ENCODE data around the gene SLC25A20.
"Not testable (repeated sequence)": the region's sequence is repeated elsewhere in the genome, so short reads cannot be mapped to it uniquely, and the experiment has no call there.

The SLC25A20 gene

DNA sequence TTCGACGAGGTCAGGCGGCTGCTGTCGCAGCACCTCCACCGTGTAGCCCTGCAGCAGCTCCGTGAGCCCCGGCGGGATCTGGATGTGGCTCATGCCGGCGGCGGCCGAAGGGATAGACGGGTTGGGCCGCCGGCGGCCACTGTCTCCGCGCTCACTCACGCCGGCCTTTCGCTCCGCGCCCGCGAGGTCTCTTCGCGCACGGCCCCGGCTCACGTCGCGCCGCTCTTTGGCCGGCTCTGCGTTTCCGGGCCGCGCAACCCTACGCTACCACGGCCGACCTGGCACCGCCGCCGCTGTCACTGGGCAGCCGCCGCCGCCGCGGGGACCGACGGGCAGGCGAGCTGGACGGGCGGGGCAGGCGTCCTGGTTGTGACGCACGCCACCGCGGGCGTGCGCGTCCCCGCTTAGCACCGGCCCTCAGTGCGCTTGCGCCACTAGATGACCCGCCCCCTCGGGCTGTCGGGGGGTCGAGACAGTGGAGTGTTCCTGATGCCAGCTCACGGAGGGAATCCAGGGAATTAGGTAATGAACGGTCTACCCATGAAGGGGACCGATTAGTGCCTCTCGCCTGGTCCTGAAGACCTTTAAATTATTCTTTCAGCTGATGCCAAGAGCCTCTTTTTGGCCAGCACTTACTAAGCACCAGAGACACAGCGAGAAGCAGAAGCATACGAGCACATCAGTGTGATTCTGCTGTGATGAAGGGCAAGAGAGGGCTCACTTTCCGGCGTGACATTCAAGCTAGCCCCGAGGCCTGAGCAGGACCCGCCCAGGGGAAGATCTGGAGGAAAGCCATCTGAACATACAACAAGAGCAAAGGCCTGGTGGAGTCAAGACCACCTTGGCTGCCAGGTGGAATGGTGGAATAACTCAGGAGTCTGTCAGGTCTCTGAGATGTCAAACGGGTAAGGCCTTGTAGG is 50.9 kb downstream of the SLC25A20 start, which contains the start of gene PRKAR2A:
Gene PRKAR2A (minus strand): TSS at position 371 of the 920 bp plus-strand sequence. CDS start 278 bp downstream, at position 93.
- CTCF ChIA-PET = interaction anchor here (1.3 to 1.6 kb wide), 2 partner anchors 12 to 108 kb away, joined by 3 read pairs; no protein-coding TSS in a partner anchor
- peak; percentile 82 for DNase-seq
- peaks cover 26% of the 10 kb centered on the region for H3K4me1 Mint-ChIP-seq
- H3K36me3 Mint-ChIP-seq = peaks cover 11% of the 10 kb centered on the region
- H3K4me3 Mint-ChIP-seq = peak within 1 kb of the TSS; percentile 82
- peak within 1 kb of the TSS; percentile 87 for H3K27ac Mint-ChIP-seq
- no peaks in the 10 kb centered on the region for H3K9me3 Mint-ChIP-seq
- H3K27me3 Mint-ChIP-seq = no peaks in the 10 kb centered on the region

DNA sequence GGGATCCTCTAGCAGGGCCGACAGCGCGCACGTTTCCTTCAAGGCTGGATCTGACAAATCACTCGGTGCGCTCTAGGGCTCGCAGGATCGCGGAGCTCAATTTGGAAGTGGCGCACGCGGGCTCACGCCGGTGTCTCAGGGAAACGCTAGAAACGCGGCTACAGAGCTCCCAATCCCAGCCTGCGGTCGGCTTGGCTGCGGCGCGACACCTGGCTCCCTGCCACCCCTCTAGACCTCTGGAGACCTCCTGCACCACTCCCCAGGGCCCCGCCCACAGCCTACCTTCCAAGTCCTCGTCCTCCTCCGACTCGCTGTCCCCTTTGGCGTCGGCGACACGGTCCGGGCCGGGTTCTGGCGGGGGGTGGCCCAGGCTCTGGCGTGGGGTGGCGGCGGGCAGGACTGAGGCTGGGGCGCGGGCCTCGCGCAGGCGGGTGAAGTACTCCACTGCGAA is 51.6 kb downstream of the SLC25A20 start:
- DNase-seq = peak; percentile 67
- H3K9me3 Mint-ChIP-seq = no peaks in the 10 kb centered on the region
- H3K4me3 Mint-ChIP-seq = peak overlapping the region; percentile 82
- peak overlapping the region; percentile 83 for H3K27ac Mint-ChIP-seq
- CTCF ChIA-PET = interaction anchor here (1.3 to 1.6 kb wide), 2 partner anchors 12 to 107 kb away, joined by 3 read pairs; no protein-coding TSS in a partner anchor
- H3K27me3 Mint-ChIP-seq = no peaks in the 10 kb centered on the region
- peaks cover 11% of the 10 kb centered on the region for H3K36me3 Mint-ChIP-seq
- H3K4me1 Mint-ChIP-seq = peaks cover 26% of the 10 kb centered on the region

DNA sequence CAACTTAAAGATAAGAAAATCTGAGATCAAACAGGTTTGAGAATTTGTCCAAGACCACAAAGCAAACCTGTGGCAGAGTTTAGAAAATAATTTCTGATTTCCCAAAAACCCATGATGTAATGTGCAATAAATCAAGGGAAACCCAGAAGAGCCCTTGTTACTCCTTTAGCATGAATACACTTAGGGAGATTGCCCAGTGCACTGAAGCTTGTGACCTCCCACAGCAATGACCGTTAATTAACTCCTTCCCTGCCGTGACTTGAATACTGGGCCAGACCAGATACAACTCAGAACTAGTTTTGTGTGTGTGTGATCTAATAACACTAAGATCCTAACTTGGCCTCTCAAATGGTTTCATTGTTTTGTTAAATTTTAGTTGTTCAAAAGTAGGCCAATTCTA is 53.5 kb downstream of the SLC25A20 start:
- H3K9me3 Mint-ChIP-seq = no peaks in the 10 kb centered on the region
- no peak for DNase-seq
- H3K4me1 Mint-ChIP-seq = peaks cover 26% of the 10 kb centered on the region
- CTCF ChIA-PET = no interaction called here
- no peak overlapping the region for H3K27ac Mint-ChIP-seq
- peaks cover 11% of the 10 kb centered on the region for H3K36me3 Mint-ChIP-seq
- no peaks in the 10 kb centered on the region for H3K27me3 Mint-ChIP-seq
- H3K4me3 Mint-ChIP-seq = peak overlapping the region; percentile 1

DNA sequence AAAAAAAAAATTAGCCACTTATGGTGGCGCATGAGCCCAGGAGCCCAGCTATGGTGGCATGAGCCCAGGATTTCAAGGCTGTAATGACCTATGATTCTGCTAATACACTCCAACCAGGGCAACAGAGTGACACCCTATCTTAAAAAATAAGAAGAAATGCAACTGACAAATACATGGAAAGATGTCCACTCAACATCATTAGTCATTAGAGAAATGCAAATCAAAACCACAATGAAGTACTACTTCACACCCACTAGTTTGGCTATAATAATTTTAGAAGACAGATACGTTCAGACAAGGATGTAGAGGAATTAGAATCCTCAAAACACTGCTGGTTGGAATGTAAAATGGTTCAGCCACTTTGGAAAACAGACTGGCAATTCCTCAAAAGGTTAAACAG is 61.5 kb downstream of the SLC25A20 start:
- H3K9me3 Mint-ChIP-seq = no peaks in the 10 kb centered on the region
- no peak overlapping the region for H3K27ac Mint-ChIP-seq
- H3K27me3 Mint-ChIP-seq = no peaks in the 10 kb centered on the region
- H3K36me3 Mint-ChIP-seq = peaks cover 12% of the 10 kb centered on the region
- H3K4me1 Mint-ChIP-seq = no peaks in the 10 kb centered on the region
- H3K4me3 Mint-ChIP-seq = no peak overlapping the region
- no peak for DNase-seq
- CTCF ChIA-PET = no interaction called here

DNA sequence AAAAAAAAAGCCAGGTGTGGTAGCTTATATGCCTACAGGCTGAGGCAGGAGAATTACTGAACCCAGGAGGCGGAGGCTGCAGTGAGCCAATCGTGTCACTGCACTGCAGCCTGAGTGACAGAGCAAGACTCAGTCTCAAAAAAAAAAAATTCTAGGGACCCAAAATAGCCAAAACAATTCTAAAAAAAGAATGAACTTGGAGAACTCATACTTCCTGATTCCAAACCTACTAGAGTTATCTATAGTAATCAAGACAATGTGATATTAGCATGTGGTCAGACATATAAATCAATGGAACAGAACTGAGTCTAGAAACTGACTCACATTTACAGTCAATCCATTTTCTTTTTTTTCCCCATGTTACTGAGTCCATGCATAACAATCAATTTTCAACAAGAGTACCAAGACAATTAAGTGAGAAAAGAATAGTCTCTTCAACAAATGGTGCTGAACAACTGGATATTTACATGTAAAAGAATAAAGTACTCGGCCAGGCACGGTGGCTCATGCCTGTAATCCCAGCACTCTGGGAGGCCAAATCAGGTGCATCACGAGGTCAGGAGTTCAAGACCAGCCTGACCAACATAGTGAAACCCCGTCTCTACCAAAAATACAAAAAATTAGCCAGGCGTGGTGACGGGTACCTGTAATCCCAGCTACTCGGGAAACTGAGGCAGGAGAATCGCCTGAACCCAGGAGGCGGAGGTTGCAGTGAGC is 62.9 kb downstream of the SLC25A20 start:
- CTCF ChIA-PET = no interaction called here
- Mint-ChIP-seq H3K4me3 (no peak overlapping the region), H3K9me3 (no peaks in the 10 kb centered on the region), H3K27ac (no peak overlapping the region), H3K27me3 (no peaks in the 10 kb centered on the region), H3K36me3 (peaks cover 12% of the 10 kb centered on the region), H3K4me1 (no peaks in the 10 kb centered on the region)
- DNase-seq = no peak

DNA sequence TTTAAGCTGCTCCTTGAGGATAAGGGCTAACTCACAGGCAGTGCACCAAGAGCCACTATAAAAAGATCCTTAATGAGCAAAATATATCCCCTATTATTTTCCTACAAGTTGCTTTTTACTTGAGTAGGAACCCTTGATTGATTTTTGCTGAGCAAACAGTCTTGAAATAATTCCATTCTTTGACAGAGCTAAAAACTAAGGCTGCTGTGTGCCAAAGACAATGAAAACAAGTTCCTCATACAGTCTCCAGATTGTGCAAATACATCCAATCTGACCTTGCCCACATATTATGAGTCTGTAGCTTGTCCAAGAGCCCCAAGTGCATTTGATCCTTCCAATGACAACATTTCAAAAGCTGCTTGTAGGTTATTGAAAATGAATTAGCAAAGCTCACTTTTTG is 66.0 kb downstream of the SLC25A20 start:
- CTCF ChIA-PET = no interaction called here

DNA sequence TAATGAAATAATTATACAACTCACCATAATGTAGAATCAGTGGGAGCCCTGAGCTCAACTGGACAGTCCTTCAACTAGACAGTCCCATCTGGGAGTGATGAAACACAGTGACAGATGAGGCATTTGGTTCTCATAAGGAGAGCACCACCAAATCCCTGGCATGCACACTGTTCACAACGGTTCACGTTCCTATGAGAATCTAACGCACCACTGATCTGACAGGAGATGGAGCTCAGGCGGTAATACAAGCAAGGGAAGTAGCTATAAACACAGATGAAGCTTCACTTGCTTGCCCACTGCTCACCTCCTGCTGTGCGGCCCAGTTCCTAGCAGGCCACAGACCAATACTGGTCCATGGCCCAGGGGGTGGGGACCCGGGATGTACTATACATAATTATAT is 68.0 kb downstream of the SLC25A20 start:
- Mint-ChIP-seq H3K9me3 (no peaks in the 10 kb centered on the region), H3K36me3 (peaks cover 6% of the 10 kb centered on the region), H3K4me1 (no peaks in the 10 kb centered on the region), H3K4me3 (no peak overlapping the region), H3K27ac (no peak overlapping the region), H3K27me3 (no peaks in the 10 kb centered on the region)
- CTCF ChIA-PET = no interaction called here
- no peak for DNase-seq

More for the DNA sequence above, 66.0 kb downstream of the SLC25A20 start:
- no peak overlapping the region for H3K27ac Mint-ChIP-seq
- H3K9me3 Mint-ChIP-seq = no peaks in the 10 kb centered on the region
- H3K27me3 Mint-ChIP-seq = no peaks in the 10 kb centered on the region
- DNase-seq = no peak
- H3K36me3 Mint-ChIP-seq = peaks cover 12% of the 10 kb centered on the region
- H3K4me3 Mint-ChIP-seq = no peak overlapping the region
- H3K4me1 Mint-ChIP-seq = no peaks in the 10 kb centered on the region

DNA sequence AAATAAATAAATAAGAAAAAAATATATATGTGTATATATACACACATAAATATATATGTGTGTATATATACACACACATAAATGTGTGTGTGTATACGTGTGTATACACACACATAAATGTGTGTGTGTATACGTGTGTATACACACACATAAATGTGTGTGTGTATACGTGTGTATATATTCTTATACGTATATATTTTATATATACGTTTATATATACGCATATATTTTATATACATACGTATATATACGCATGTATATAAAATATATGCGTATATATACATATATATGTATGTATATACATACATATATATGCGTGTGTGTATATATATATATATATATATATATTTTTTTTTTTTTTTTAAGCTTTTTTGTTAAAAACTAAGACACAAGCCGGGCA is 69.2 kb downstream of the SLC25A20 start:
- H3K36me3 Mint-ChIP-seq, H3K4me3 Mint-ChIP-seq, DNase-seq, H3K27ac Mint-ChIP-seq, H3K4me1 Mint-ChIP-seq, H3K27me3 Mint-ChIP-seq, H3K9me3 Mint-ChIP-seq, CTCF ChIA-PET: not testable (repeated sequence)

DNA sequence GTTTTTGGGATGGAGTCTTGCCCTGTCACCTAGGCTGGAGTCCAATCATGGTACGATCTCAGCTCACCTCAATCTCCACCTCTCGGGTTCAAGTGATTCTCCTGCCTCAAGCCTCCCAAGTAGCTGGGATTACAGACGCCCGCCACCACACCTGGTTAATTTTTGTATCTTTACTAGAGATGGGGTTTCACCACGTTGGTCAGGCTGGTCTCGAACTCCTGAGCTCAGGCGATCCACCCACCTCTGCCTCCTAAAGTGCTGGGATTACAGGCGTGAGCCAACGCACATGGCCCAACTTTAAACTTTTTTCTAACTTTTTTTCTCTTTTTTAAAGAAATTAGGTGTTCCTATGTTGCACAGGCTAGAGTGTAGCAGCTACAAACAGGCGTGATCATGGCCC is 70.8 kb downstream of the SLC25A20 start:
- not testable (repeated sequence) for H3K27ac Mint-ChIP-seq, H3K36me3 Mint-ChIP-seq, DNase-seq, H3K27me3 Mint-ChIP-seq, H3K4me1 Mint-ChIP-seq, H3K4me3 Mint-ChIP-seq, H3K9me3 Mint-ChIP-seq
- CTCF ChIA-PET = interaction anchor here (0.7 kb wide), 1 partner anchor 88 kb away, joined by 3 read pairs; no protein-coding TSS in a partner anchor

DNA sequence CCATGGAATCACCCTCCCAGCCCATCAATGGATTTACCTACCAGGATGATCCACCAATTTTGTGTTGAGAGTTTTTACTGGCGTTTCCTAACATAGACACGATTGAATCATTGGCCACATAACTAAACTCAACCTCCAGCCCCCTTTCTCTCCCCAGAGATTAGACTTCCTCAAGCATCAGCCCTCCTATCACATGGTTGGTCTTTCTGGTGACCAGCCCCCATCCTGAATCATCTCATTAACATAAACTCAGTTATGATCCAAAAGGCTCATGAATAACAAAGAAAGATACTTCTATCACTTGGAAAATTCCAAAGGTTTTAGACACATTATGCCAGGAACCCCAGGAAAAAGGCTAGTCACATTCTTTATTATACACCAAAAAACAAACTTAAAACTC is 72.2 kb downstream of the SLC25A20 start:
- no peaks in the 10 kb centered on the region for H3K9me3 Mint-ChIP-seq
- no peaks in the 10 kb centered on the region for H3K4me1 Mint-ChIP-seq
- no peaks in the 10 kb centered on the region for H3K27me3 Mint-ChIP-seq
- no peak overlapping the region for H3K4me3 Mint-ChIP-seq
- CTCF ChIA-PET = no interaction called here
- H3K36me3 Mint-ChIP-seq = peaks cover 4% of the 10 kb centered on the region
- DNase-seq = no peak
- no peak overlapping the region for H3K27ac Mint-ChIP-seq

DNA sequence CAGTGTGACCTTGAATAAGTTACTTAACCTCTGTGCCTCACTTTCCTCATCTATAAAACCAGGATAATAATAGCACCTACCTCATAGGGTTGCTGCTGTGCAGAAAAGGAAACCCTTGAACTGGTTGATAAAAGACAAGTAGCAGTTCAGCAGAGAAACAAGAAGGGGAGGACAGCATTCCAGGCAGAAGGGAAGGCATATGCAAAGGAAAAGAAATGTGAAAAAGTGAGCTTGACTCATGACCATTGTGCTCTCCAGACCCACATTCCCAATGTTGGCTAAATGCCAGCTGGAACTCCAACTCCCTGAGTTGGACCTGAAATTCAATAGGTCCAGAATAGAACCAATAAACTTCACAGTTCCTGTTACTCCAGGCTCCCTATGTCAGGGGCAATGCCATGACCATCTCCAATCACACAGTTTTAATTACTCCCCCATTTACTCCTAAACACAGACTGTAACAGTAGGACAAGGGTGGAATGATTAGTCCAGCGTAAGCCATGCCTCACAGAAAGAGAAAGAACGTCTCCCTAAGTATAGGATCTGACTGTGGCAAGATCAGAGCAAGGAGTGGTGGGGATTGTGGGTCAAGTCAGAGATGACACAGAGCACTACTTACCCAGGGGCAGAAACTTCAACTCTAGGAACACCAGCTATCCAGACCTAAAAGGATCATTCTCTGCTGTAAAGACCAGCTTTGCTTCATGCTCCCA is 77.9 kb downstream of the SLC25A20 start:
- CTCF ChIA-PET = no interaction called here
- no peak for DNase-seq
- H3K4me3 Mint-ChIP-seq = no peak overlapping the region
- peaks cover 6% of the 10 kb centered on the region for H3K36me3 Mint-ChIP-seq
- no peaks in the 10 kb centered on the region for H3K9me3 Mint-ChIP-seq
- H3K4me1 Mint-ChIP-seq = peaks cover 5% of the 10 kb centered on the region
- H3K27me3 Mint-ChIP-seq = no peaks in the 10 kb centered on the region
- H3K27ac Mint-ChIP-seq = no peak overlapping the region

DNA sequence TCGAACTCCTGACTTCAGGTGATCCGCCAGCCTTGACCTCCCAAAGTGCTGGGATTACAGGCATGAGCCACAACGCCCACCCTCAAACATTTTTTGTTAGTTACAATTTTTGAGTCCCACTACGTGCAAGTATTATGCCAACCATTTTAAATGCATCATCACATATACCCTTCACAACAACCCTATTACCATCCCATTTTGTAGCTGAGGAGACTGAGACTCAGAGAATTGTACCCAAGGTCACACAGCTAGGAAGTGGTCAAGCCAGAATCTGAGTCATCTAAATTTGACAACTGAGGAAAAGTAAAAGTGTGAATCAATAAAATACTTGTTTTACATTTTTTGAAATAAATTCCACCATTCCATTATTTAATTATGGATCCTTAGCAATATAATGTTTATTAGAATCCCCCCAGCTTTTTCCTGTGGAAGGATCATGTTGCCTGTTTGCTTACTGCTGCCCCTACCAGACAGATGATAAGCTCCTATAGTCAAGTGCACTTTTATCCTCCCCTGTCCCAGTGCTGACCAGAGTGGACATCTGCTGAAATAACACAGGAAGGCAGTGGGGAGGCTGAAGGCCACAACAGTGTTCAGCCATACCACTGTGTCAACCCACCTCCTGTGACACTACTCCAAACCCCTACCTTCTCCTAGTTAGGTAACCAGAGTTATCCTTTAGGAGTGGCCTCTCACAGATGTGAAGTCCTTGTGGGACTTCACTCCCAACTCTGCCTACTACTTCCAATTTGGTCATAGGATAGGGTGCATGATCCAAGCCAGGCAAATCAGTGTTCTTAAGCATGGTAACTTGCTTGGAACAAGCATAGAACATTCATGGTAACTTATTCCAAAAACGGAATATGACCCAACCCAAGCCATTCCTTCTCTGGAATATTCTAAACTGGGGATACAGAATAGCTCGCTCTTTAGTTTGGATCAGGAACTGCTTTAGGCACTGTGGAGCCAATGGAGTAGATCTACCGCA is 79.2 kb downstream of the SLC25A20 start:
- CTCF ChIA-PET = interaction anchor here (1.7 kb wide), 1 partner anchor 80 kb away, joined by 6 read pairs; no protein-coding TSS in a partner anchor
- H3K27me3 Mint-ChIP-seq = no peaks in the 10 kb centered on the region
- no peak for DNase-seq
- no peaks in the 10 kb centered on the region for H3K9me3 Mint-ChIP-seq
- H3K4me3 Mint-ChIP-seq = no peak overlapping the region
- H3K36me3 Mint-ChIP-seq = peaks cover 6% of the 10 kb centered on the region
- H3K27ac Mint-ChIP-seq = no peak overlapping the region
- peaks cover 5% of the 10 kb centered on the region for H3K4me1 Mint-ChIP-seq

DNA sequence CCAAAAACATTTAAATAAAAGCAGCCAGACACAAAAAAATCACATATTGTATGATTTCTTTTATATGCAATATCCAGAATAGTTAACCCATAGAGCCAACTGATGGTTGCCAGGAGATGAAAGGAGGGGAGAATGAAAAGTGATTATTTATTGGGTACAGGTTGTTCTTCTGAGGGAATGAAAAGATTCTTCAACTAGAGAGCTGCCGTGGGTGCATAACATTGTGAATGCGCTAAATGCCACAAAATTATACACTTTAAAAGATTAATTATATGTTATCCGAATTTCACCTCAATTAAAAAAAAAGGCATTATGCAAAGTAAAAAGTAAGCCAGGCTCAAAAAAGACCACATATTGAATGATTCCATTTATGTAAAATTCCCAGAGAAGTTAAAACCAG is 87.2 kb downstream of the SLC25A20 start:
- Mint-ChIP-seq H3K4me1 (peaks cover 38% of the 10 kb centered on the region), H3K36me3 (peaks cover 18% of the 10 kb centered on the region), H3K27ac (peak overlapping the region; percentile 95), H3K27me3 (no peaks in the 10 kb centered on the region), H3K9me3 (peaks cover 11% of the 10 kb centered on the region), H3K4me3 (no peak overlapping the region)
- CTCF ChIA-PET = no interaction called here
- no peak for DNase-seq

All from activated naive CD4-positive, alpha-beta T cell treated with anti-CD3 and anti-CD28 coated beads, Interleukin-2, amount 10 ng/mL, durations not matched to agents 7 days and 5 days (primary cell).